GM19395 (cell line): ENCODE measurements around the gene ESYT2.
A peak's percentile ranks its signal among the peaks of the same experiment; 100 is the strongest.
"Not testable (repeated sequence)": the region's sequence is repeated elsewhere in the genome, so short reads cannot be mapped to it uniquely, and the experiment has no call there.

Experiments
- ATAC-seq: cut with Tn5 transposase; IDR thresholded peaks from one replicate; pipeline ENCODE4 v1.9.1; 2021; ENCODE audit warnings: mild to moderate bottlenecking, moderate library complexity; ENCODE audit not compliant: unreplicated experiment

Gene ESYT2

DNA sequence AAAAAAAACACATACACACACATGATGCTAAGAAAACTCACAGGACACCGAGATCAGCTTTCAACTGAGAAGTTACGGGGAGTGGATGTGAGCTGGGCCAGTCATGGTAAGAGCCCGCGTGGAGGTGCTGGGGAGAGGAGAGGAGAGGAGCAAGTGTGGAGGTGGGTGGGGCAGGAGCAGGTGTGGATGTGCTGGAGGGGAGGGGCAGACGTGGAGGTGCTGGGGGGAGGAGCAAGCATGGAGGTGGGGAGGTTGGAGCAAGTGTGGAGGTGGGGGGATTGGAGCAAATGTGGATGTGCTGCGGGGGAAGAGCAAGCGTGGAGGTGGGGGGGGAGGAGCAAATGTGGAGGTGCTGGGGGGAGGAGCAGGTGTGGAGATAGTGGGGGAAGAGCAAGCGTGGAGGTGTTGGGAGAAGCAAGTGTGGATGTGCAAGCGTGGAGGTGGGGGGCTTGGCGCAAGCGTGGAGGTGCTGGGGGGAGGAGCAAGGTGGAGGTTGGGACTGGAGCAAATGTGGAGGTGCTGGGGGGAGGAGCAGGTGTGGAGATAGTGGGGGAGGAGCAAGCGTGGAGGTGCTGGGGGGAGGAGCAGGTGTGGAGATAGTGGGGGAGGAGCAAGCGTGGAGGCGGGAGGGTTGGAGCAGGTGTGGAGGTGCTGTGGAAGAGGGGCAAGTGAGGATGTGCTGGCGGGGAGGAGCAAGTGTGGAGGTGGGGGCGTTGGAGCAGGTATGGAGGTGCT, 100.2 kb downstream of the ESYT2 start:
- ATAC-seq = no peak

DNA sequence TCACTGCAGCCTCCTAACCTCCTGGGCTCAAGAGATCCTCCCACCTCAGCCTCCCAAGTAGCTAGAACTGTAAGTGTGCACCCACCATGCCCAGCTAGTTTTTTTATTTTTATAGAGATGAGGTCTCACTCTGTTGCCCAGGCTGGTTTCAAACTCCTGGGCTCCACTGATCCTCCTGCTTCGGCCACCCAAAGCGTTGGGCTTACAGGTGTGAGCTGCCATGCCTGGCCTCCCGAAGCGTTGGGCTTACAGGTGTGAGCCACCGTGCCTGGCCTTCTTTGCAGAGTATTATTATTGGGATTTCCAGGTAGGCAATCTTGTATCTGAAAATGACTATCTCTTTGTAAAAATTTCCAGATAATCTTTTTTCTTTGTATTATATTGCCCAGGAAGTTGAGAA, 101.6 kb downstream of the ESYT2 start:
- ATAC-seq = no peak

DNA sequence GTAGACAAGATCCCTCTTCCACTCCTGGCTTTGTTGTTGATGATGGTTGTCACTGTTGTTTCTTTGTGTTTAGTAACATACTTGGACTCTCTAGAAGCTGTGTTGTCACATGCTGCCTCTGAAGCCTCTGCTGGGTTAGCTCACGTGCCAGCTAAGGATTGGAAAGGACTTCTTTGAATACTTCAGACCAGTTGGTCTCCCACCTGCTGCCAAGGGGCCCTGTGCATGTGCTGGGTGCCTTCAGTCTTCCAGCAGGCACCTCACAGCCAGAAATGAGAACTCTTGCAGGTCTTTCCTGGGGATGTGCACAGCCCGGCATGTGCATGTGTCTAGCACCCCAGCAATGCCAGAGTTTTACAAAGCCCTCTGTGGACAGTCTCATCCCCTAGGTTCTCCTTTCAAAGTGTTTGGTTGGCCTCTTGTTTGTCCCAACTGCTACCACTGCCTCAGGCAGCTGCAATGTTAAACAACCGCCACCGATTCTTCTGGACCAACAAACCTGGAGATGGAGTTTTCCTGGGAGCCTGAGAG, 103.0 kb downstream of the ESYT2 start:
- no peak for ATAC-seq

DNA sequence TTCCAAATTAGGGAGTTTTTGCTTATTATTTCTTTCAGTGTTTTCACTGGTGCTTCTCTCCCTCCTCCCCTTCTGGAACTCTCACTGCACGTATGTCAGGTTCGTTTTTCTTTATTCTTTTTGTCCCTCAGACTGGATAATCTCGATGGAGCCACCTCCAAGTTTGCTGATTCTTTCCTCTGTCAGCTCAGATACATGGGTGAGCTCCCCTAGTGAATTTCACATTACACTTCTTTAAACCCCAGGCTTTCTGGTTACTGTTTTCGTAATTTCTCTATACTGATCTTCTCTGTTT, 103.9 kb downstream of the ESYT2 start:
- ATAC-seq = no peak

DNA sequence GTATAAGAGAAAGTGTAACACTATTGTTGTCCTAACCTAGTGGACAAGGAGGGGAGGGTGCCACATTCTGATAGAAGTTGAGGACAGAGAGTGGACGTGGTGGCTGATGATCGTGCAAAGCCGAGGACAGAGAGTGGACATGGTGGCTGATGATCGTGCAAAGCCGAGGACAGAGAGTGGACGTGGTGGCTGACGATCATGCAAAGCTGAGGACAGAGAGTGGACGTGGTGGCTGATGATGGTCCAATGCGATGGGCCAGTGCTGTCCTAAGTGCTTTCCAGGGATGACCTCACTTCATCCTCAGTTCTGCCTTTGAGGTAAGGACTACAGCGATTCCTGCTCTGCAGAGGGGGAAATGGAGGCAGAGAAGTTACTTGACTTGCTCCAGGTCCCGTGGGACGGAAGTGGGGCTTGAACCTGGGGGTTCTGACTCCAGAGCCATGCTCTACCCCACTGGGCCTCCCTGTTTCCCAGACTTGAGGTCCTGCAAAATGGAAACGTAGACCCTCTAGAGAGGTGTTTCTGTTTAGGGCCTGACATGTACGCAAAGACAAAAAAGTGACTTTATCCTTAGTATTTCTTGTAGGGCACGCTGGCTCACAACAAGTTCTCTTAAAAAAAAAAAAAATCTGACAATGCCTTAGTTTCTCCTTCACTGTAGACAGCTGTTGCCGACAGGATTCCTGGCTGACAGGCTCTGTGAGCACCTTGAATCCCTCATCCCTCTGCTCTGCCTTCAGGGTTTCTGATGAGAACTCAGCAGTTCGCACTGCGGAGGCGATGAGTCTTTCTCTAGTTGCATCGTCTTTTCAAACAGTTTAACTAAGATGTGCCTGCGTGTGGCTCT, 104.4 kb downstream of the ESYT2 start:
- no peak for ATAC-seq

DNA sequence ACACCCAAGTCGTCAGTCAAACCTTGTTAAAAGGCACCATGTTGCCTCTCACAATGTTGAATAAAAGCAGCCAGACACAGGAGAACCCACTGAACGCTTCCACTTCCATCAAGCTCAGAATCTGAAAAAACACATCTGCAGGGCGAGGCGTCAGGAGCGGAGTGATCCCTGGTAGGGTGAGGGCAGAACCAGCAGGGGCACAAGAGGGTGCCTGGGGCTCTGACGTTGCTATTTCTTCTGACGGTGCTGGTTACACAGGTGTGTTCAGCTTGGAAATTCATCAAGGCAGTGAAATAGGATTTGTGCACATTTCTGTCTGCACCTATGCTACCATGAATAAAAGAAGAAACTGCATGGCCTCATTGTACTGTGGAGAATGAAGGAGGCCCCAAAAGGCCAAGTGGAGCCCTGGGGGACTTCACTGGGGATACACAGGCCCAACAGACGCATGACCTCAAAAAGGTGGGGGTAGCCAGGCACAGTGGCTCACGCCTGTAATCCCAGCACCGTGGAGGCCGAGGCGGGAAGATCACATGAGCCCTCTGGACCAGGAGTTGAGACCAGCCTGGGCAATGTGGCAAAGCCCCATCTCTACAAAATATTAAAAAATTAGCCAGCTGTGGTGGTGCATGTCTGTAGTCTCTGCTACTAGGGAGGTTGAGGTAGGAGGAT, 105.5 kb downstream of the ESYT2 start:
- ATAC-seq = no peak

DNA sequence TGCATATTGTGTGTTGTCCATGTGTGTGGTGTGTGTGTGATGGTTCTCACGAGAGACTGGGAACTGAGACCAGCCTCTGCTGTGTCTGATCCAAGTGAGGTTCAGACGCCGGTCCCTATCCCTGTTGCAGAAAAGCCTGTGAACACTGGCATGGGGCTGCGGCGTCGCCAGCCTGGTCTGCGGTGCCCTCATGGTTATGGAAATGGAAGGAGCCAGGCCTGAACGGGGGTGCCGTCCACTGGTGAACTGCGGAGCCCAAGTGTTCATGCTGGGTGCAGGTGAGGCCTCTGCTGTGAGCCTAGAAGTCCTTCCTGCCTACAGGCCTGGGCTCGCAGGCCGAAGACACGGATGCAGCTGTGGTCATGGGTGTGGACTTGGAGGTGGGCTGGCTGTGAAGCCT, 106.0 kb downstream of the ESYT2 start:
- no peak for ATAC-seq

DNA sequence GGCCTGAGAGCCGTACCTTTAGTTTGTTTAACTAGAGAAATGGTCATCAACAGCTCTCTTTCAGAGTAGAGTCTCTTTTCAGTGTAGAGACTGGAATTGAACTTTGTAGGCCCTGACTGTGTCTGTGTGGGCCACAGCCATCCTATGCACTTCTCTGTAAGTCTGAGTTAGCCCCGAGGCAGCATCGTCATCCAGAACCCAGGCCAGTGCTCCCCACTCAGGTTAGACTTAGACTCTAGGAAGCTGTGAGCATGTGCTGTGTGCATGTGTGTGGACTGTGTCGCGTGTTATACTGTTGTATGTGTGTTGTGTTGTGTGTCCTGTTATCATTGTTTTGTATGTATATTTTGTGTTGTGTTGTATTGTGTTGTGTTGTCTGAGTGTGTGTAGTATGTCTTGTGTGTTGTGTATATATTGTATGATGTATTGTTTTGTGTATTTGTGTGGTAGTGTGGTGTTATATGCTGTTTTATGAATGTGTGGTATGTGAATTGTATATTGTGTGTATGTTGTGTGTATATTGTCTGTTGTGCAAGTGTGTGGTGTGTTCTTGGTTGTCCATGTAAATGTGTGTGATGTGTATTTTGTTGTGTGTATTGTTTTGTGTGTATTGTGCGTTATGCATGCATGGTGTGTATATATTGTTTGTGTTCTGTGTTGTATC, 106.6 kb downstream of the ESYT2 start:
- ATAC-seq = no peak

DNA sequence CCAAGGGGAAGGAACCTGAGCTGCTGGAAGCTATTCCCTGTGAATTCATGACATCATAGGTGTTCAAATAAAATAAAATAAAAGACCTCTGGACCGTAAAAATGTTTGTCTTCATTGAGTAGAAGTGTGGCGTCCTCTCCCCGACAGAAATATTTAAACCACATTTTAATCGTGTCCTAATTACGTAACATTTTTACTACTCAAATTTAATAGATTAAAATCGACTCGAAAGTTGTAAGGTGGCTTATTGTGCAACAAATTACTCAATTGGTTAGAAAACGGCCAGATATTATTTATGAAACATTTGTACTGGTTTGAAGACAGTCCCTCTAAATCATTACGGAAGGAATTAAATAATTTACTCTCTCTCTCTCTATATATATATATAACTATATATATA, 109.2 kb downstream of the ESYT2 start:
- no peak for ATAC-seq

DNA sequence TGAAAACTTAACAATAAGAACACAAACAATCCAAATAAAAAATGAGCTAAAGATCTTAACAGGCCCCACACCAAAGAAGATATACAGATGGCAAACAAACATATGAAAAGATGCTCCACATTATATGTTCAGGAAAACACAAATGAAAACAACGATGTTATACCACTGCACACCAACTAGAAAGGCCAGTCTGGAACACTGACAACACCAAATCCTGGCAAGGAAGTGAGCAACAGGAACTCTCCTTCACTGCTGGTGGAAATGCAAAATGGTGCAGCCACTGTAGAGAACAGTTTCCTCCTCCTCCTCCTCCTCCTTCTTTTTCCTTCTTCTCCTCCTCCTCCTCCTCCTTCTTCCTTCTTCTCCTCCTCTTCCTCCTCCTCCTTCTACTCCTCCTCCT, 112.5 kb downstream of the ESYT2 start:
- ATAC-seq = no peak

DNA sequence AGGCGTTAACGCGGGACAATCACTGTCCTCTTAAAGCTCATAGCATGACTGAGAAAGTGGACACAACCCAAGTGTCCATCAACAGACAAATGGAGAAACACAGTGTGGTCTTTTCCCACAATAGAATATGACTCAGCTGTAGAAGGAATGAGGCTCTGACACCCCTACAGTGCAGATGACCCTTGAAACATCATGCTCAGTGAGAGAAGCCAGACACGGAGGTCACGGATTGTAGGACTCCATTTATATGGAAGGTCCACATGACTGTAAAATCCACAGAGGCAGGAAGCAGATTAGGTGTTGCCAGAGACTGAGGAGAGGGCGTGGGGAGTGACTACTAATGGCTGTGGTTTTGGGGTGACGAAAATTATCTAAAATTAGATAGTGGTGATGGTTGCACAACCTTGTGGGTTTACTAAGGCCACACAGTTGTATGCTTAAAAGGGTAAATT, 118.6 kb downstream of the ESYT2 start:
- ATAC-seq = no peak

DNA sequence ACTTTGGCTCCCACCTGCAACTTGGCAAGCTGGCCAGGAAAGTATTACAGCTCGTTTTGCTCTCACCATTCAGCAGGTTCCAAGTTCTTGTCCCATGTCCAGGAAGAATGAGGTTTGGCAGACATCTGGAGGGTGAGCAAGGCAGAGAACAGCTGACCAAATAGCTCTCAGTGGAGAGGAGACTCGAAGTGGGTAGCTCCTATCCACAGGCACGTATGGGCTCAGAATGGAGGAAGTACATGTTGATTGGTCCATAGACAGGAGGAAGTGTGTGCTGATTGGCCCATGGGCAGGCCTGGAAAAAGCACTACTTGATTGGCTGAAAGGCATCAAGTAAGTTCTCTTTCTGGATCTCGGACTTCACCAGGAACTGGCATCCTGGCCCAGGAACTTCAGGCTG, 121.7 kb downstream of the ESYT2 start:
- ATAC-seq = no peak

DNA sequence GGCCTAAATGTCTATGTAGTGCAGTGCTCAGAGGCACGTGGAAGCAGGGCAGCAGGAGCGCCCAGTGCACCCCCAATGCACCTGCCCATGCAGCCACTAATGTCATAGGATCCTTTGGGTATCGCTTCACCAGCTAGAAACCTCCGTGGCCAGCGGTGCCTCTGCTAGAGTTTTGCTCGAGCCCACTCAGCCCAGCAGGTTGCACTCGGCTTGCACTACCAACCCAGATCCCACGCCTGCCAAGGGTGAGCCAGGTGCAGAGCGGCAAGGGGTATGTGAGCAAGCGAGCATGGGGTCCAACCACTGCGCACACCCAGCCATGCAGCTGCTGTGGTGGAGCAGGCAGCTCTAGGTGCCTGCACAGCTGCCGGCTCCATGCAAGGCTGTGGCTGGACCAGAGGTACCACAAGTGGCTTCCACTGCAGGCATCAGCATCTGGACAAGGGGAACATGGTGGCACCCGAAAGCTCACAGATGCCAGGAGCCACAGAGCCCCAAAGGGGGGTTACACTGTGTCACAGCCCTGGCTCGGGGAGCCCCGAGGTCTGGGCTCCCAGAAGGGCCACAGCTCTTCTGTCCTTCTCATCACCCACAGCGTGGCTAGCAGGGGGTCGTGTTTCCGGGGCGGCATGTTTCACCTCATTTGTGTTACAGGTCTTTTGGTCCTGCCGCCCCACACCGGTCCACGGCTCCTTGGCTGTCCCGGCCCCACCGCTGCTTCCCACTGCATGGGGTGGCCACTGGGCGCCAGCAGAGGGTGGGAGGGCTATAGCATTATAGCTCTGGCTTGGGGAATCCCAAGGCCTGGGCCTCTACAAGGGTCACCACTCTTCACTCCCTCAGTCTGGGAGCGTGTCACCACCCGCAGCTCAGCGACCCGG, 122.4 kb downstream of the ESYT2 start:
- no peak for ATAC-seq

DNA sequence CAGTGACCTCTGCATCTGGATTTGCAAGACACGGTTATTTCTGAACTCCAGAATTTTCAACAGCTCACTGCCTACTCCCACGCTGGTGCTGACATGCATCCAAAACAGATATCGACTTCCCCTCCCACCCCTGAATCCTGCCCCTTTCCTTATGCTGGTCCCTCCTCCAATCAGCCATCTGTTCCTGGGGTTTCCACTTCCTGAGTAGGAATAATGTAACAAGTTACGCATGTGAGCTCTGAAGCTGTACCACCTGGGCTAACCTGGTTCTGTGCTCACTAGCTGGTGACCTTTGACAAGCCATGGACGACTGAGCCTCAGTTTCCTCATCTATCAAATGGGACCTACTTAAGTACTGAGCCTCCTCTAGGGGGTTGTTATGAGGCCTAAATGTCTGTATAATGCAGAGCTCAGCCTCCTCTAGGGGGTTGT, 123.0 kb downstream of the ESYT2 start:
- ATAC-seq = no peak

DNA sequence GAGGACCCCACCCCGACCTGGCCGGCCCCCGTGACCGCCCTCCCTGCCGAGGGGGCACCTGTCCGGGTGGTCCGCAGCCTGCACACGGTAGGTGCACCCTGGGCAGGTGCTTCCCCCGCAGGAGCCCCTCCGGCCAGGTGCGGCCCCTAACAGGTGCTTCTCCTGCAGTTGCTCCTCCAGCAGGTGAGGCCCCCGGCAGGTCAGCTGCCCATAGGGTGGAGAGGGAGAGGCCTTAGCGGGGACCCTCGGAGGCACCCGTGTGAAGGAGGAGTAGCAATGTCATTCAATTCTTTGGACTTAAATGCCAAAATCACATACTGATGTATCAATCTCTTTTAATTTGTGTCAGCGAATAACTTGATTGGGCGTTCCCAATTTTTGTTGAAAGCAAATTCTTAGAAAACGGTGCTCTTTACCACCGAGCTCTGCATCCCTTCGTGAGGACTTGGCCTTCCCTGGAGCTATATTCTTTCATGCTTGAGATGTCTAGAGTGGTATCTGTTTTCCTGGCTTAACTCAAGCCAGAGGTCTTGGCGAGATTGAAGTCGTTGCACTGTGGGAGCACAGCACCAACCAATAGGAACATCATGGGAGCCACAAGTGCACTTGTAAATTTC, 124.0 kb downstream of the ESYT2 start:
- ATAC-seq = no peak

DNA sequence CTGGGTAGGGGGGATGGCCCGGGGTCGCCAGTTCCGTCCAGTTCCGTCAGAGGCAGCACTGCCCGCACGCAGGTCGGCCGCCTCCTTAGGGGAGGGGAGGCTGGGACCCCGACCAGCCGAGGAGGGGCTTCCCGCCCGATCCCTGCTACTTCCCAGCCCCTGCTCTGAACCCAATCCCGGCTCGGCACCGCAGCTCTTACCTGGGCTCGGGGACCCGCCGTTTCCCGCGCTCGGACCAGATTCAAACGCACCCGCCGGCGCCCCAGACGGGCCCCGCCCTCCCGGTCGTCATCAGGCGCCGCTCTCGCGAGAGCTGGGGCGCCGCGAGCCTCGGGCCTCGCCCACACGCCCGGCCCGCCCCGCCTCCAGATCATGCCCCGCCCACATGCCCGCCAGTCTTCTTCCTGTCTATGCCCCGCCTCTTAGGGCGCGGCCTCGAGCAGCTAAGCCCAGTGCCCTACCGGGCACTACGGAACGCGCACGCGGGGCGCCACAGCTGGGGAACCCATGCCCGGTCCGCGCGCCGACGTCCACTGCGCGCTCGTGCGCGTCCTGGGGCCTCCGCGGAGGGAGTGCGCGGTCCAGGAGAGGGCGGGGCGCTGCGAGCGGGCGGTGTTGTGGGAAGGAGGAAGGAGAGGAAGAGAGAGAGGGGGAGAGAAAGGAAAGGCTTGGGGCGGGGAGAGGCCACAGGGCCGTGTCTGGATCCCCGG, 124.6 kb downstream of the ESYT2 start, which contains the start of gene NCAPG2:
Gene NCAPG2 (minus strand): TSS at position 281 of the 710 bp plus-strand sequence. CDS start 2,905 bp downstream, outside the sequence.
- peak; percentile 97 for ATAC-seq

DNA sequence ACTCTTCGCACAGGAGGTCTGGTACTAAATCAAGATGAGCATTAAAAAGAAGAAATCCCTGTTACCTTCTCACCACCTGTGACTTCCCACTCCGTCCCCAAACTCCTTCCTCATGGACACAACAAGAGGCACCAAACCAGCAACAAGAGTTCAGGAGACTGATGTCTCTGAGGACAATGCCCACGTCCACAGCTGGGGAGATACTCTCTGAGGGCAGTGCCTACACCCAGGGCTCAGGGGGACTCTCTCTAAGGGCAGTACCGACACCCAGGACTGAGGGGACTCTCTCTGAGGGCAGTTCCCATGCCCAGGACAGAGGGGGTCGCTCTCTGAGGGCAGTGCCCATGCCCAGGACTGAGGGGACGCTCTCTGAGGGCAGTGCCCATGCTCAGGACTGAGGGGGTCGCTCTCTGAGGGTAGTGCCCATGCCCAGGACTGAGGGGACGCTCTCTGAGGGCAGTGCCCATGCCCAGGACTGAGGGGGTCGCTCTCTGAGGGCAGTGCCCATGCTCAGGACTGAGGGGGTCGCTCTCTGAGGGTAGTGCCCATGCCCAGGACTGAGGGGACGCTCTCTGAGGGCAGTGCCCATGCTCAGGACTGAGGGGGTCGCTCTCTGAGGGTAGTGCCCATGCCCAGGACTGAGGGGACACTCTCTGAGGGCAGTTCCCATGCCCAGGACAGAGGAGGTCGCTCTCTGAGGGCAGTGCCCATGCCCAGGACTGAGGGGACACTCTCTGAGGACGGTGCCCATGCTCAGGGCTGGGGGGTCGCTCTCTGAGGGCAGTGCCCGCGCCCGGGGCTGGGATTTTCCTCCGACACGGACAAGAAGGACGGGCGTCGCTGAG, 125.4 kb downstream of the ESYT2 start:
- ATAC-seq = not testable (repeated sequence)

DNA sequence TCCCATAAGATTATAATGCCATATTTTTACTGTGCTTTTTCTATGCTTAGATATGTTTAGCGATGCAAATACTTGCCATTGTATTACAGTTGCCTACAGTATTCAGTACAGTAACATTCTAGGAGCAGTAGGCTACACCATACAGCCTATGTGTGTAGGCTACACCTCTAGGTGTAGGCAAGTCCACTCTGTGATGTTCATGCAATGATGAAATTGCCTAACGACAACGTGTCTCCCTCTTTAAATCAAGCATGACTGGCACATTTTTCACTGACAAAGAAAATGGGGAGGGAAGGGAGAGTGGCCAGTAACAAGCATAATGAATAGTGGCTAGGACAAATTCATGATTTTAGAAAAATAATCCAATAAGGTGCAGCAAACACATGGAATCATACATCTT, 126.4 kb downstream of the ESYT2 start:
- no peak for ATAC-seq
